Measurements from ENCODE around the gene SWI5. TPM values are rescaled to one million over a fixed set of nuclear protein-coding genes. Genes with fewer than 3 reads are reported as not detected.
A peak's percentile ranks its signal among the peaks of the same experiment; 100 is the strongest.

Gene SWI5
- total RNA-seq, 4 donors from 2014 or later = 15.2 to 28.2 (median 17.5) TPM

DNA sequence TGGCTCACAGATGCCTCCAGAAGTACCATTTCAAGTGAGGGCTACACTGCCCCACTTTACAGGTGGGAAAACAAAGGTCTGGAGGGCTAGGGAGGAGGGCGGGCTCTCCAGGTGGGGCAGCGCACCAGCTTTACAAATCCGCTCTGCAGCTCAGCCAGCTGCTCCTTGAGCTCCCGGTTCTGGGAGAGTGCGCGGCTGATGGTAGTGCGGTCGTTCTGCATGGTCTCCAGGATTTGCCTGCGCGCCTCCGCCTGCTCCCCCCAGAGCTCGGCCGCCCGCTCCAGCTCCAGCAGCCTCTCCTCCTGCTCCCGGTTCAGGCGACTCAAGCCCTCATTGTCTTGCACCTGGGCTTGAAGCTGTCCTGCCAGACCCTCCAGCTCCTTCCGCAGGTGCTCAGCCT, 15.7 kb upstream of the SWI5 start:
- WGBS, 2 donors = 86 to 90% methylated on average over 3 to 6 of the region's 17 CpGs
- TF ChIP-seq POLR2A (IDR thresholded peaks at IDR 0.05) = no peak
- TF ChIP-seq, protein P1, sequence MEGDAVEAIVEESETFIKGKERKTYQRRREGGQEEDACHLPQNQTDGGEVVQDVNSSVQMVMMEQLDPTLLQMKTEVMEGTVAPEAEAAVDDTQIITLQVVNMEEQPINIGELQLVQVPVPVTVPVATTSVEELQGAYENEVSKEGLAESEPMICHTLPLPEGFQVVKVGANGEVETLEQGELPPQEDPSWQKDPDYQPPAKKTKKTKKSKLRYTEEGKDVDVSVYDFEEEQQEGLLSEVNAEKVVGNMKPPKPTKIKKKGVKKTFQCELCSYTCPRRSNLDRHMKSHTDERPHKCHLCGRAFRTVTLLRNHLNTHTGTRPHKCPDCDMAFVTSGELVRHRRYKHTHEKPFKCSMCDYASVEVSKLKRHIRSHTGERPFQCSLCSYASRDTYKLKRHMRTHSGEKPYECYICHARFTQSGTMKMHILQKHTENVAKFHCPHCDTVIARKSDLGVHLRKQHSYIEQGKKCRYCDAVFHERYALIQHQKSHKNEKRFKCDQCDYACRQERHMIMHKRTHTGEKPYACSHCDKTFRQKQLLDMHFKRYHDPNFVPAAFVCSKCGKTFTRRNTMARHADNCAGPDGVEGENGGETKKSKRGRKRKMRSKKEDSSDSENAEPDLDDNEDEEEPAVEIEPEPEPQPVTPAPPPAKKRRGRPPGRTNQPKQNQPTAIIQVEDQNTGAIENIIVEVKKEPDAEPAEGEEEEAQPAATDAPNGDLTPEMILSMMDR (IDR thresholded peaks at IDR 0.05) = no peak
- H3K27ac ChIP-seq = no peak overlapping the region

DNA sequence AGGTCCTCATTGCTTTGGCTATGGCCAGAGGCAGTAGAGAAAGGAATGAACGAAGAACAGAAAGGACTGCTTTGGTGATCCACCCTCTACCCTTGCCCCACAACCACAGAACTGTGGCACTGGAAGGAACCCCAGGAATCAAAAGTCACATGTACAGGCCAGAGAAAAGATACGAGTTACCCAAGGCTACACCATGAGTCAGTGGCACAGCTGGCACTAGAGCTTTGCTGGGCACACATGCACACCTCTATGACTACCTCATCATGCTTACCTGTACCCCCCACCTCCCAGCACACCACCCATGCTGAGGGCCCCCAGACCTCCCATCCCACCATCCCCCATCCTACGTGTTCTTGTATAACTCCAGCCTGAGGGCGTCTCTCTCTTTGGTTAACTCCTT, 13.4 kb upstream of the SWI5 start:
- WGBS, 2 donors = 72 to 78% methylated on average over 3 to 4 of the region's 4 CpGs
- no peak overlapping the region for H3K27ac ChIP-seq
- no peaks in the 10 kb centered on the region for H3K4me1 ChIP-seq
- H3K27me3 ChIP-seq = no peaks in the 10 kb centered on the region
- H3K36me3 ChIP-seq = peaks cover 40 to 100% (median 49%) of the 10 kb centered on the region in 3 donors
- intact Hi-C loops (cut with DNase I) = no loop called here
- H3K9me3 ChIP-seq = no peaks in the 10 kb centered on the region
- no peak overlapping the region for H3K4me3 ChIP-seq
- TF ChIP-seq, protein P1 (IDR thresholded peaks at IDR 0.05) = no peak
- no peak for TF ChIP-seq POLR2A (IDR thresholded peaks at IDR 0.05)
- DNase-seq = no peak

More for the DNA sequence above, 15.7 kb upstream of the SWI5 start:
- no peaks in the 10 kb centered on the region for H3K9me3 ChIP-seq
- peaks cover 42 to 100% (median 47%) of the 10 kb centered on the region in 3 donors for H3K36me3 ChIP-seq
- no peak for DNase-seq
- no peaks in the 10 kb centered on the region for H3K4me1 ChIP-seq
- H3K4me3 ChIP-seq = no peak overlapping the region
- H3K27me3 ChIP-seq = no peaks in the 10 kb centered on the region
- intact Hi-C loops (cut with DNase I) = no loop called here

- no peak overlapping the region for H3K4me3 ChIP-seq
- H3K36me3 ChIP-seq = peaks cover 14 to 91% (median 28%) of the 10 kb centered on the region in 3 donors
- TF ChIP-seq, protein P1 (IDR thresholded peaks at IDR 0.05) = no peak
- no peak for TF ChIP-seq POLR2A (IDR thresholded peaks at IDR 0.05)
- DNase-seq = no peak
- H3K9me3 ChIP-seq = no peaks in the 10 kb centered on the region
- H3K4me1 ChIP-seq = peaks cover under 1 to 25% (median 3%) of the 10 kb centered on the region in 3 donors
- H3K27ac ChIP-seq = no peak overlapping the region
- intact Hi-C loops (cut with DNase I) = no loop called here
- no peaks in the 10 kb centered on the region for H3K27me3 ChIP-seq
- WGBS, 2 donors = 91% methylated on average over 4 of the region's 10 CpGs; no CpG with 5 or more reads in 1 of the 2 donors
Measured at GRCh38 chr9:128265348-128265847, 10.7 kb upstream of the SWI5 start.

- TF ChIP-seq, protein P1 (IDR thresholded peaks at IDR 0.05) = no peak
- TF ChIP-seq POLR2A (IDR thresholded peaks at IDR 0.05) = no peak
- no peaks in the 10 kb centered on the region for H3K27me3 ChIP-seq
- peak overlapping the region in 1 of 4 donors; percentile 7 for H3K27ac ChIP-seq
- H3K4me1 ChIP-seq = peaks cover 9 to 41% (median 9%) of the 10 kb centered on the region in 3 donors
- H3K36me3 ChIP-seq = peaks cover 6 to 89% (median 13%) of the 10 kb centered on the region in 3 donors
- no peak overlapping the region for H3K4me3 ChIP-seq
- H3K9me3 ChIP-seq = no peaks in the 10 kb centered on the region
- intact Hi-C loops (cut with DNase I) = no loop called here
- WGBS, 2 donors = 87 to 89% methylated on average over 7 to 14 of the region's 15 CpGs
- no peak for DNase-seq
Measured at GRCh38 chr9:128266868-128267590, 9.0 kb upstream of the SWI5 start.

DNA sequence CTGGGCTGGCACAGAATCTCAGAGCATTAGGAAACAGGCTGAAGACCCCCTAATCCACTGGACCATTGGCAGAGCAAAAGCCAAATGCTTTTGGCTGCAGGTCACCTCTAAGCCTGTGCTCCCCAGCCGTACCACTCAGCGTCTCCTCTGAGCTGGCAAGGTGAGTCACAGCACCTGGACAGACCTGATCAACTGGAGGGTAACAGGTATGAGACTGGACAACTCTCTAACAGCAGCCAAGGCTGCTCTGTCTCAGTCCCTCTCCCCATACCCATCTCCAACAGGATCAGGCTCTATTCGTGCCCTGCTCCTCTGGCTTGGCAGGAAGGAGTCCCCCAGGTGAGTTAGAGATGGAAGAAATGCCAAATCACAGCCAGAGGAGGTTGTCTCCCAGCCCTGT, 5.0 kb upstream of the SWI5 start:
- intact Hi-C loops (cut with DNase I) = no loop called here
- H3K27ac ChIP-seq = peak overlapping the region; percentile 42 to 80 (median 64)
- peaks cover 16 to 74% (median 21%) of the 10 kb centered on the region in 3 donors for H3K4me1 ChIP-seq
- TF ChIP-seq, protein P1 (IDR thresholded peaks at IDR 0.05) = no peak
- TF ChIP-seq POLR2A (IDR thresholded peaks at IDR 0.05) = no peak
- WGBS, 2 donors = 17 to 40% methylated on average over 1 of the region's 3 CpGs
- H3K27me3 ChIP-seq = no peaks in the 10 kb centered on the region
- H3K4me3 ChIP-seq = no peak overlapping the region
- no peak for DNase-seq
- peaks cover 13 to 67% (median 15%) of the 10 kb centered on the region in 3 donors for H3K36me3 ChIP-seq
- H3K9me3 ChIP-seq = no peaks in the 10 kb centered on the region
